ENCODE results near the gene PRAMEF14. TPM values are rescaled to one million over a fixed set of nuclear protein-coding genes. Genes with fewer than 3 reads are reported as not detected.
"Not testable (repeated sequence)": the region's sequence is repeated elsewhere in the genome, so short reads cannot be mapped to it uniquely, and the experiment has no call there.

Gene PRAMEF14
- total and polyA plus RNA-seq, 7 experiments from 2014 or later = not detected

DNA sequence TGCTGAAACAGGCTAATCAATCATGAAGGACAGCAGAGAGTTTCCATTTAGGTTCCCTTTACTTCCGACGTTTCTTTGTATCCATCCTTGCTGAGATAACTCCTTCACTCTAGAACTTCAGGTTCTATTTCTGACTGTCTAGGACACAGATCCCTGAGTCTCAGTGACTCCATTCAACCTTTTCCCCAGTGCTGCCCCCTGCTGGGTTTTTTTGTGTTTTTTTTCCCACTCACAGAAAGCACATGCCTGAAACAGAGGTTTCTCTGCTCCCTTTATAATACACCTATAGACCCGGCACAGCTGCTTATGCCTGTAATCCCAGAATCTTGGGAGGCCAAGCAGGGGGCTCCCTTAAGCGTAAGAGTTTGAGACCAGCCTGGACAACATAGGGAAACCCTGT lies 21.6 kb upstream of the PRAMEF14 start:
- H3K27ac ChIP-seq (ENCODE audit: low read depth, low read length); DNase-seq; H3K4me1 Mint-ChIP-seq; POLR2A ChIA-PET; H3K4me1 ChIP-seq (ENCODE audit: control insufficient read depth in 2 of 2, insufficient read depth in 2 of 2, low read length in 2 of 2); H3K9me3 Mint-ChIP-seq; H3K9me3 ChIP-seq (ENCODE audit: control insufficient read depth in 2 of 3, low read length in 3 of 3); H3K36me3 Mint-ChIP-seq; H3K36me3 ChIP-seq (ENCODE audit: control insufficient read depth in 2 of 3, insufficient read depth in 3 of 3, low read length in 3 of 3); intact Hi-C loops (cut with micrococcal nuclease); H3K27me3 ChIP-seq (ENCODE audit: control insufficient read depth in 2 of 2, insufficient read depth in 2 of 2, low read length in 2 of 2); H3K4me3 Mint-ChIP-seq; H3K4me3 ChIP-seq (ENCODE audit: low read length); ATAC-seq; H3K27ac Mint-ChIP-seq; CTCF ChIA-PET: not testable (repeated sequence)
- peaks cover 0 to 14% (median 4%) of the 10 kb centered on the region in 5 donors for H3K27me3 Mint-ChIP-seq

DNA sequence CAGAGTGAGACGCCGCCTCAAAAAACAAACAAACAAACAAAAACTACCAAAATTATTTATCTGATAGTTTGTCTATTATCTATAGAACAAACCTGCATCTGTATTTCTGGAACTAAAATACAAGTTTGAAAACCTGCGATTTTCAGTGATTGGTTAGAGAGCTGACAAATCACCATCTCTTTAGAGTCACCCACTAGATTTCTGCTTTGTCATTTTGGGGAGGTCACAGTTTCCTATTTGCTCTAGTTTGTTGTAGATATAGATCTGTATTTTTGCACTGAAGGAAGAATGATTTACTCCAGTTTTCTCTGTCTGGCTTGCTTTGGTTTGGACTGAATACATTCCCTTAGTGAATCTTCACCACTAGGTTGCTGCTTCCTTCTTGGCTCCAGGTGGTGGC lies 19.6 kb upstream of the PRAMEF14 start:
- H3K27me3 ChIP-seq (ENCODE audit: control insufficient read depth in 2 of 2, insufficient read depth in 2 of 2, low read length in 2 of 2); H3K4me1 Mint-ChIP-seq; CTCF ChIA-PET; H3K27ac ChIP-seq (ENCODE audit: low read depth, low read length); H3K4me3 ChIP-seq (ENCODE audit: low read length); H3K9me3 Mint-ChIP-seq; H3K36me3 Mint-ChIP-seq; DNase-seq; H3K4me1 ChIP-seq (ENCODE audit: control insufficient read depth in 2 of 2, insufficient read depth in 2 of 2, low read length in 2 of 2); intact Hi-C loops (cut with micrococcal nuclease); ATAC-seq; H3K36me3 ChIP-seq (ENCODE audit: control insufficient read depth in 2 of 3, insufficient read depth in 3 of 3, low read length in 3 of 3); H3K27ac Mint-ChIP-seq; H3K4me3 Mint-ChIP-seq; H3K9me3 ChIP-seq (ENCODE audit: control insufficient read depth in 2 of 3, low read length in 3 of 3); POLR2A ChIA-PET: not testable (repeated sequence)
- H3K27me3 Mint-ChIP-seq = peaks cover 0 to 14% (median 4%) of the 10 kb centered on the region in 5 donors

DNA sequence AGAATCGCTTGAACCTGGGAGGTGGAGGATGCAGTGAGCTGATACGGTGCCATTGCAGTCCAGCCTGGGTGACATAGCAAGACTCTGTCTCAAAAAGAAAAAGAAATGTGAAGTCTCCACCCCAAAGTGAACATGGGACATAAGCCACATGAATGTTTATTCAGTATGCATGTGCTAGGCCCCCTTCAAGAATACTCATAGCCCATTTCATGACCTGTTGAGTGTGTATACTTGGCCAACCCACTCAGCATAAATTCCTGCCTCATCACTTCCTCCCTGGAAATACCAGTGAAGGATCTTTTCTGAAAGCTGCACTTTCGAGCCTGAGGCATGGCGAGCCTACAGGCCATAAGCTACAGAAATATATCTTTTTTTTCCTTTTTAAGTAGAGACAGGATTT lies 18.0 kb upstream of the PRAMEF14 start:
- H3K9me3 Mint-ChIP-seq; H3K4me1 ChIP-seq (ENCODE audit: control insufficient read depth in 2 of 2, insufficient read depth in 2 of 2, low read length in 2 of 2); intact Hi-C loops (cut with micrococcal nuclease); H3K27me3 ChIP-seq (ENCODE audit: control insufficient read depth in 2 of 2, insufficient read depth in 2 of 2, low read length in 2 of 2); DNase-seq; ATAC-seq; H3K27ac ChIP-seq (ENCODE audit: low read depth, low read length); H3K27me3 Mint-ChIP-seq; CTCF ChIA-PET; H3K36me3 Mint-ChIP-seq; POLR2A ChIA-PET; H3K4me1 Mint-ChIP-seq; H3K4me3 ChIP-seq (ENCODE audit: low read length); H3K36me3 ChIP-seq (ENCODE audit: control insufficient read depth in 2 of 3, insufficient read depth in 3 of 3, low read length in 3 of 3); H3K4me3 Mint-ChIP-seq; H3K9me3 ChIP-seq (ENCODE audit: control insufficient read depth in 2 of 3, low read length in 3 of 3); H3K27ac Mint-ChIP-seq: not testable (repeated sequence)

DNA sequence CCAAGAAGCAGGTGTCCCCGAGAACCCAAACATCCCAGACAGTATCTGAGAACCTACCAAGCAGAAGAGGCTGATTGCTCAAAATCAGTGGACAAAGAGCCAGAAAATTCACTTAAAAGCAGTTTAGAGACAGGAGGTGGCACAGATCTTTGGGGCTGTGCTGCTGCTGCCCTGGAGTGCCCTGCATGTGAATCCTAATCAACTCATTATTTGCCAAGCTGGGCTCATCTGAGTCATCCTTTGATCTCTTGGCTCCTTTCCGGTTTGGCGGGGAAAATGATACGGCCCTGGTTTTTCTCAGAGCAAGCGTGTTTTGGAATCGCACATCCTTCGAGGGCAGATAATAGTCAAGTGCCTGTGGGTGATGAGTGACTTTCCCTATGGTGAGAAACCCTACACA lies 15.4 kb upstream of the PRAMEF14 start:
- H3K9me3 Mint-ChIP-seq; H3K36me3 ChIP-seq (ENCODE audit: control insufficient read depth in 2 of 3, insufficient read depth in 3 of 3, low read length in 3 of 3); intact Hi-C loops (cut with micrococcal nuclease); POLR2A ChIA-PET; H3K27ac ChIP-seq (ENCODE audit: low read depth, low read length); H3K4me1 ChIP-seq (ENCODE audit: control insufficient read depth in 2 of 2, insufficient read depth in 2 of 2, low read length in 2 of 2); H3K9me3 ChIP-seq (ENCODE audit: control insufficient read depth in 2 of 3, low read length in 3 of 3); H3K4me3 Mint-ChIP-seq; DNase-seq; H3K4me1 Mint-ChIP-seq; CTCF ChIA-PET; H3K4me3 ChIP-seq (ENCODE audit: low read length); H3K27ac Mint-ChIP-seq; ATAC-seq; H3K36me3 Mint-ChIP-seq; H3K27me3 ChIP-seq (ENCODE audit: control insufficient read depth in 2 of 2, insufficient read depth in 2 of 2, low read length in 2 of 2); H3K27me3 Mint-ChIP-seq: not testable (repeated sequence)

DNA sequence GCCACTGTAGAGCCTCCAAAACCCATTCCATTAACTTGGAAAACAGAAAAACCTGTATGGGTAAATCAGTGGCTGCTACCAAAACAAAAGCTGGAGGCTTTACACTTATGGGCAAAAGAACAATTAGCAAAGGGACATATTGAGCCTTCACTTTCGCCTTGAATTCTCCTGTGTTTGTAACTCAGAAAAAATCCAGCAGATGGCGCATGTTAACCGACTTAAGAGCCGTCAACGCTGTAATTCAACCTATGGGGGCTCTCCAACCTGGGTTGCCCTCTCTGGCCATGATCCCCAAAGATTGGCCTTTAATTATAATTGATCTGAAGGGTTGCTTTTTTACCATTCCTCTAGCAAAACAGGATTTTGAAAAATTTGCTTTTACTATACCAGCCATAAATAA lies 9.8 kb upstream of the PRAMEF14 start:
- H3K36me3 Mint-ChIP-seq, POLR2A ChIA-PET: not testable (repeated sequence)

DNA sequence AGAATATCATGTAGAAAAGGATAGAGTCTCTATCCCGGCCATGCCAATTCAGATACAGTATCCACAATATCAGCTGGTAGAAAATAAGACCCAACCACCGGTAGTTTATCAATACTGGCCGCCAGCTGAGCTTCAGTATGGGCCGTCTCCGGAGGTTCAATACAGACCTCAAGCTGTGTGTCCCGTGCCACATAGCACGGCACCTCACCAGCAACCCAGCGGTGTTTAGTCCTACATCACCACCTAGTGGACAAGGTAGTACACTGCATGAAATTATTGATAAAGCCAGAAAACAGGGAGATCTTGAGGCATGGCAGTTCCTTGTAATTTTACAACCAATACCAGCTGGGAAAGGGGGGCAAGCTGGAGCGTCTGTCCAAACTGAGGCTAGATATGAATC lies 7.5 kb upstream of the PRAMEF14 start:
- H3K36me3 ChIP-seq (ENCODE audit: control insufficient read depth in 2 of 3, insufficient read depth in 3 of 3, low read length in 3 of 3); CTCF ChIA-PET; H3K27ac Mint-ChIP-seq; H3K4me1 ChIP-seq (ENCODE audit: control insufficient read depth in 2 of 2, insufficient read depth in 2 of 2, low read length in 2 of 2); ATAC-seq; H3K4me1 Mint-ChIP-seq; H3K27ac ChIP-seq (ENCODE audit: low read depth, low read length); H3K4me3 ChIP-seq (ENCODE audit: low read length); H3K9me3 ChIP-seq (ENCODE audit: control insufficient read depth in 2 of 3, low read length in 3 of 3); H3K4me3 Mint-ChIP-seq; DNase-seq; intact Hi-C loops (cut with micrococcal nuclease); H3K27me3 ChIP-seq (ENCODE audit: control insufficient read depth in 2 of 2, insufficient read depth in 2 of 2, low read length in 2 of 2); H3K36me3 Mint-ChIP-seq; H3K27me3 Mint-ChIP-seq; POLR2A ChIA-PET: not testable (repeated sequence)
- peaks cover 0 to 26% (median 8%) of the 10 kb centered on the region in 11 donors for H3K9me3 Mint-ChIP-seq

More for the DNA sequence above, 9.8 kb upstream of the PRAMEF14 start:
- H3K9me3 ChIP-seq (ENCODE audit: control insufficient read depth in 2 of 3, low read length in 3 of 3); H3K27ac ChIP-seq (ENCODE audit: low read depth, low read length); H3K27me3 Mint-ChIP-seq; H3K27ac Mint-ChIP-seq; CTCF ChIA-PET; intact Hi-C loops (cut with micrococcal nuclease); H3K4me1 Mint-ChIP-seq; H3K4me1 ChIP-seq (ENCODE audit: control insufficient read depth in 2 of 2, insufficient read depth in 2 of 2, low read length in 2 of 2); H3K27me3 ChIP-seq (ENCODE audit: control insufficient read depth in 2 of 2, insufficient read depth in 2 of 2, low read length in 2 of 2); H3K36me3 ChIP-seq (ENCODE audit: control insufficient read depth in 2 of 3, insufficient read depth in 3 of 3, low read length in 3 of 3); ATAC-seq; H3K4me3 ChIP-seq (ENCODE audit: low read length); H3K4me3 Mint-ChIP-seq: not testable (repeated sequence)
- DNase-seq = peak in 5 of 9 donors; percentile 13 to 24 (median 18)
- peaks cover 0 to 22% (median 7%) of the 10 kb centered on the region in 11 donors for H3K9me3 Mint-ChIP-seq

DNA sequence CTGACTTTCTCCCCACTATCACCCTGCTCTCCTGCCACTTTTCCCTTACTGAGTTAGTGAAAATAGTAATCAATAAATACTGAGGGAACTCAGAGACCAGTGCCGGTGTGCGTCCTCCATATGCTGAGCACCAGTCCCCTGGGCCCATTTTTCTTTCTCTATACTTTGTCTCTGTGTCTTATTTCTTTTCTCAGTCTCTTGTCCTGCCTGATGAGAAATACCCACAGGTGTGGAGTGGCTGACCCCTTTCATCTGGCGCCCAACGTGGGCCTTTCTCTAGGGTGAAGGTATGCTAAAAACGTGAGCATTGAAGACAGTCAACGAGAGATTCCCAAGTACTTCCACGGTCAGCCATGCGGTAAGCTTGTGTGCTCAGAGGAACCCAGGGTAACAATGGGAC lies 6.5 kb upstream of the PRAMEF14 start:
- H3K36me3 Mint-ChIP-seq; CTCF ChIA-PET; H3K4me3 Mint-ChIP-seq; H3K27me3 Mint-ChIP-seq; H3K4me1 Mint-ChIP-seq; POLR2A ChIA-PET; H3K36me3 ChIP-seq (ENCODE audit: control insufficient read depth in 2 of 3, insufficient read depth in 3 of 3, low read length in 3 of 3); DNase-seq; H3K4me1 ChIP-seq (ENCODE audit: control insufficient read depth in 2 of 2, insufficient read depth in 2 of 2, low read length in 2 of 2); H3K4me3 ChIP-seq (ENCODE audit: low read length); H3K27ac Mint-ChIP-seq; H3K27ac ChIP-seq (ENCODE audit: low read depth, low read length); H3K27me3 ChIP-seq (ENCODE audit: control insufficient read depth in 2 of 2, insufficient read depth in 2 of 2, low read length in 2 of 2); intact Hi-C loops (cut with micrococcal nuclease); ATAC-seq; H3K9me3 ChIP-seq (ENCODE audit: control insufficient read depth in 2 of 3, low read length in 3 of 3): not testable (repeated sequence)
- peaks cover 0 to 26% (median 8%) of the 10 kb centered on the region in 11 donors for H3K9me3 Mint-ChIP-seq
